Mesothelial cell of epicardium (in vitro differentiated cells): ENCODE results near the gene SCAP. TPM values are rescaled to one million over a fixed set of nuclear protein-coding genes. Genes with fewer than 3 reads are reported as not detected.

Experiments used
- DNase-seq, 2 experiments: peaks; one replicate each; pipeline ENCODE4 v3.0.0; 2021; ENCODE audit warnings: low spot score in 2 of 2; ENCODE audit not compliant: unreplicated experiment in 2 of 2
- H3K27ac Mint-ChIP-seq: 2 replicates; pipeline ENCODE4 v1.8.0; 2021; ENCODE audit warnings: mixed read lengths
- H3K27me3 Mint-ChIP-seq: 2 replicates; pipeline ENCODE4 v1.8.0; 2021; ENCODE audit warnings: low read depth, mixed read lengths
- H3K36me3 Mint-ChIP-seq: 2 replicates; pipeline ENCODE4 v1.8.0; 2021; ENCODE audit warnings: mixed read lengths
- H3K4me1 Mint-ChIP-seq: 2 replicates; pipeline ENCODE4 v1.8.0; 2021; ENCODE audit warnings: mixed read lengths
- H3K4me3 Mint-ChIP-seq: 2 replicates; pipeline ENCODE4 v1.8.0; 2021; ENCODE audit warnings: mild to moderate bottlenecking, moderate library complexity, mixed read lengths
- H3K9me3 Mint-ChIP-seq: 2 replicates; pipeline ENCODE4 v1.8.0; 2021; ENCODE audit warnings: mixed read lengths
- total RNA-seq: library from RNA; stranded (reverse); gene quantifications from 3 replicates; pipeline ENCODE4 v1.2.1, GENCODE V29; 2021
- TF ChIP-seq, protein P1 (sequence below): fragments of 200-600 bp; sonication (generic); IDR thresholded peaks from one replicate; pipeline ENCODE4 v1.5.0; 2021; ENCODE audit warnings: antibody characterized with exemption; ENCODE audit not compliant: unreplicated experiment

SCAP gene
- total RNA-seq, 1 donor from 2014 or later, result 113 TPM

DNA sequence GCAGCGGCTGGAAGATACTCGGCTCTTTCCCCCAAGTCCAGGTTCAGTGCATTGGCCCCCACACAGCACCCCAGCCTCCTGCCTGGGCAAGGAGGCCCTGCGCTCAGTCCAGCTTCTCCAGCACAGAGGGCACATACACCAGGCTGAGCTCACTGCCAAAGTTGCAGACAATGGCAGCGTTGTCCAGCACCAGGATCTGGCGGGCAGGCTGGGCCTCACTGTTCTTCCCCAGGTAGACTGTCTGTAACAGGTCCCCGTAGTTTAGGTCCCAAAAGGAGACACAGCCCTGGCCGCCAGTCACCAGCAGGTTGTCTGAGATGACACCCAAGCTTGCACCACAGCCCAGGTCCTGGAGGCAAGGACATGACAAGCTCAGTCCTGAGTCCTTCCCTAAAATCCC, 62.0 kb downstream of the SCAP start:
- Mint-ChIP-seq H3K9me3 (no peaks in the 10 kb centered on the region), H3K4me1 (no peaks in the 10 kb centered on the region), H3K27me3 (no peaks in the 10 kb centered on the region), H3K4me3 (no peak overlapping the region), H3K27ac (no peak overlapping the region), H3K36me3 (peaks cover 9% of the 10 kb centered on the region)
- TF ChIP-seq, protein P1, sequence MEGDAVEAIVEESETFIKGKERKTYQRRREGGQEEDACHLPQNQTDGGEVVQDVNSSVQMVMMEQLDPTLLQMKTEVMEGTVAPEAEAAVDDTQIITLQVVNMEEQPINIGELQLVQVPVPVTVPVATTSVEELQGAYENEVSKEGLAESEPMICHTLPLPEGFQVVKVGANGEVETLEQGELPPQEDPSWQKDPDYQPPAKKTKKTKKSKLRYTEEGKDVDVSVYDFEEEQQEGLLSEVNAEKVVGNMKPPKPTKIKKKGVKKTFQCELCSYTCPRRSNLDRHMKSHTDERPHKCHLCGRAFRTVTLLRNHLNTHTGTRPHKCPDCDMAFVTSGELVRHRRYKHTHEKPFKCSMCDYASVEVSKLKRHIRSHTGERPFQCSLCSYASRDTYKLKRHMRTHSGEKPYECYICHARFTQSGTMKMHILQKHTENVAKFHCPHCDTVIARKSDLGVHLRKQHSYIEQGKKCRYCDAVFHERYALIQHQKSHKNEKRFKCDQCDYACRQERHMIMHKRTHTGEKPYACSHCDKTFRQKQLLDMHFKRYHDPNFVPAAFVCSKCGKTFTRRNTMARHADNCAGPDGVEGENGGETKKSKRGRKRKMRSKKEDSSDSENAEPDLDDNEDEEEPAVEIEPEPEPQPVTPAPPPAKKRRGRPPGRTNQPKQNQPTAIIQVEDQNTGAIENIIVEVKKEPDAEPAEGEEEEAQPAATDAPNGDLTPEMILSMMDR, result no peak
- no peak for DNase-seq

DNA sequence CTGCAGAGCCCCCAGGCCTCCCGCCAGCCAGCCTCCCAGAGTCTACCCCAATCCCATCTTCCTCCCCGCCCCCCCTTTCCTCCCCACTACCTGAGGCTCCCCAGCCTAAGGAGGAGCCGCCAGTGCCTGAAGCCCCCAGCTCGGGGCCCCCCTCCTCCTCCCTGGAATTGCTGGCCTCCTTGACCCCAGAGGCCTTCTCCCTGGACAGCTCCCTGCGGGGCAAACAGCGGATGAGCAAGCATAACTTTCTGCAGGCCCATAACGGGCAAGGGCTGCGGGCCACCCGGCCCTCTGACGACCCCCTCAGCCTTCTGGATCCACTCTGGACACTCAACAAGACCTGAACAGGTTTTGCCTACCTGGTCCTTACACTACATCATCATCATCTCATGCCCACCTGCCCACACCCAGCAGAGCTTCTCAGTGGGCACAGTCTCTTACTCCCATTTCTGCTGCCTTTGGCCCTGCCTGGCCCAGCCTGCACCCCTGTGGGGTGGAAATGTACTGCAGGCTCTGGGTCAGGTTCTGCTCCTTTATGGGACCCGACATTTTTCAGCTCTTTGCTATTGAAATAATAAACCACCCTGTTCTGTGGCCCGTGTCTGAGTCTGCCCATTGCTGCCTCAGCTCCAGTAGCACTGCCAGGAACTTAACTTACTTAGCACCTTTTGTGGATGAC, 62.8 kb downstream of the SCAP start:
- Mint-ChIP-seq H3K27ac (no peak overlapping the region), H3K27me3 (no peaks in the 10 kb centered on the region), H3K36me3 (peaks cover 9% of the 10 kb centered on the region), H3K9me3 (no peaks in the 10 kb centered on the region), H3K4me3 (no peak overlapping the region), H3K4me1 (no peaks in the 10 kb centered on the region)
- DNase-seq, result no peak
- TF ChIP-seq, protein P1, result no peak

DNA sequence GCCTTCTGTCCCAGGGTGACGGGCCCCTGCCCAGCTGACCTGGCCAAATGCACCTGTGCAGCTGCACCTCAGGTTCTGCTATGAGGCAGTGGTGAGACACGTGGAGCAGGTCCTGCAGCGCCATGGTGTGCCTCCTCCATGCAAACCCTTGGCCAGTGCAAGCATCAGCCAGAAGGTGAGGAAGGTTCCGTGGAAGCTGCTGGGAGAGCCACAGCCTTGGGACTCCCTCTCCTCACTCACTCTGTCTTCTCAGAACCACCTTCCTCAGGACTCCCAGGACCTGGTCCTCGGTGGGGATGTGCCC, 63.3 kb downstream of the SCAP start:
- no peak overlapping the region for H3K27ac Mint-ChIP-seq
- H3K27me3 Mint-ChIP-seq, result no peaks in the 10 kb centered on the region
- TF ChIP-seq, protein P1, result no peak
- H3K4me3 Mint-ChIP-seq, result no peak overlapping the region
- peaks cover 12% of the 10 kb centered on the region for H3K36me3 Mint-ChIP-seq
- no peaks in the 10 kb centered on the region for H3K4me1 Mint-ChIP-seq
- DNase-seq, result no peak
- no peaks in the 10 kb centered on the region for H3K9me3 Mint-ChIP-seq

DNA sequence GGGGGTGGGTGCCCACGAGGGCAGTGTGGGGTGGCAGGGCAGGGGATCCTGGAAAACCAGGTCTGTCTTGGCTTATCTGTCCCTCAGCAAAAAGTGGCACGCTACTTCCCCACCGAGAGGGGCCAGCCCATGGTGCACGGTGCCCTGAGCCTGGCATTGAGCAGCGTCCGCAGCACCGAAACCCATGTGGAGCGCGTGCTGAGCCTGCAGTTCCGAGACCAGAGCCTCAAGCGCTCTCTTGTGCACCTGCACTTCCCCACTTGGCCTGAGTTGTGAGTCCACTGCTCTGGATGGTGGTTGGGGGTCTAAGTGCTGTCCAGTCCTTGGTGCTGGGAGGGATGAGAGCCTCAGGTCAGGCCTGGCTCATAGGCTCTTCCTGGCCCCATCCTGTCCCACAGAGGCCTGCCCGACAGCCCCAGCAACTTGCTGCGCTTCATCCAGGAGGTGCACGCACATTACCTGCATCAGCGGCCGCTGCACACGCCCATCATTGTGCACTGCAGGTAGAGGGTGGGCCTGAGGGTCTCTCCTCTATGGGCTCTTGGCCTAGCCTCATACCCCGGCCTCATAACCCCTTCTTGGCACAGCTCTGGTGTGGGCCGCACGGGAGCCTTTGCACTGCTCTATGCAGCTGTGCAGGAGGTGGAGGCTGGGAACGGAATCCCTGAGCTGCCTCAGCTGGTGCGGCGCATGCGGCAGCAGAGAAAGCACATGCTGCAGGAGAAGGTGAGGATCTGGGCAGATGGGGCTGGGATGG, 63.9 kb downstream of the SCAP start:
- TF ChIP-seq, protein P1, result no peak
- H3K4me1 Mint-ChIP-seq, result no peaks in the 10 kb centered on the region
- no peak overlapping the region for H3K27ac Mint-ChIP-seq
- no peak overlapping the region for H3K4me3 Mint-ChIP-seq
- H3K9me3 Mint-ChIP-seq, result no peaks in the 10 kb centered on the region
- no peak for DNase-seq
- H3K27me3 Mint-ChIP-seq, result no peaks in the 10 kb centered on the region
- H3K36me3 Mint-ChIP-seq, result peaks cover 11% of the 10 kb centered on the region

DNA sequence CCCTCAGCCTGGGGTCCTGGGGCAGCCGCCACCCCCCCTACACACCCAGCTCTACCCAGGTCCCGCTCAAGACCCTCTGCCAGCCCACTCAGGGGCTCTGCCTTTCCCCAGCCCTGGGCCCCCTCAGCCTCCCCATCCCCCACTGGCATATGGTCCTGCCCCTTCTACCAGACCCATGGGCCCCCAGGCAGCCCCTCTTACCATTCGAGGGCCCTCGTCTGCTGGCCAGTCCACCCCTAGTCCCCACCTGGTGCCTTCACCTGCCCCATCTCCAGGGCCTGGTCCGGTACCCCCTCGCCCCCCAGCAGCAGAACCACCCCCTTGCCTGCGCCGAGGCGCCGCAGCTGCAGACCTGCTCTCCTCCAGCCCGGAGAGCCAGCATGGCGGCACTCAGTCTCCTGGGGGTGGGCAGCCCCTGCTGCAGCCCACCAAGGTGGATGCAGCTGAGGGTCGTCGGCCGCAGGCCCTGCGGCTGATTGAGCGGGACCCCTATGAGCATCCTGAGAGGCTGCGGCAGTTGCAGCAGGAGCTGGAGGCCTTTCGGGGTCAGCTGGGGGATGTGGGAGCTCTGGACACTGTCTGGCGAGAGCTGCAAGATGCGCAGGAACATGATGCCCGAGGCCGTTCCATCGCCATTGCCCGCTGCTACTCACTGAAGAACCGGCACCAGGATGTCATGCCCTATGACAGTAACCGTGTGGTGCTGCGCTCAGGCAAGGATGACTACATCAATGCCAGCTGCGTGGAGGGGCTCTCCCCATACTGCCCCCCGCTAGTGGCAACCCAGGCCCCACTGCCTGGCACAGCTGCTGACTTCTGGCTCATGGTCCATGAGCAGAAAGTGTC, 64.7 kb downstream of the SCAP start:
- TF ChIP-seq, protein P1, result no peak
- no peak for DNase-seq
- Mint-ChIP-seq H3K4me3 (no peak overlapping the region), H3K27ac (no peak overlapping the region), H3K27me3 (no peaks in the 10 kb centered on the region), H3K4me1 (no peaks in the 10 kb centered on the region), H3K36me3 (peaks cover 10% of the 10 kb centered on the region), H3K9me3 (no peaks in the 10 kb centered on the region)
